HCT116 (cell line): ENCODE measurements around the gene PITPNC1.

Source experiments
- CEBPB ChIP-seq: IDR thresholded peaks from 2 replicates; pipeline ENCODE4 v1.6.1; 2012; ENCODE audit warnings: low read depth
- CTCF ChIP-seq, 3 experiments: fragments of 200-600 bp in 1 of 3; sonication (generic) in 1 of 3; IDR thresholded peaks in 2 of 3; conservative IDR thresholded peaks in 1 of 3; 2 replicates each; pipeline ENCODE4 v1.5.1; 2012 to 2017; ENCODE audit warnings: low read depth in 2 of 3, low read length in 2 of 3, antibody characterized with exemption in 1 of 3, borderline replicate concordance in 1 of 3, control low read depth in 1 of 3, mild to moderate bottlenecking in 1 of 3, mixed read lengths in 1 of 3, mixed run types in 1 of 3, moderate library complexity in 1 of 3; ENCODE audit not compliant: insufficient read depth in 1 of 3
- EGR1 ChIP-seq: IDR thresholded peaks from 2 replicates; pipeline ENCODE4 v1.6.1; 2012; ENCODE audit warnings: low read depth
- EZH2 ChIP-seq: fragments of 200-600 bp; sonication (generic); IDR thresholded peaks from 2 replicates; pipeline ENCODE4 v1.6.1; 2017; ENCODE audit warnings: antibody characterized with exemption, mixed run types
- EZH2phosphoT487 ChIP-seq: fragments of 200-600 bp; IDR thresholded peaks from 2 replicates; pipeline ENCODE4 v1.6.1; 2018; ENCODE audit warnings: antibody characterized with exemption, borderline replicate concordance
- MAX ChIP-seq: IDR thresholded peaks from 2 replicates; pipeline ENCODE4 v1.6.1; 2012
- POLR2A ChIP-seq: IDR thresholded peaks from 2 replicates; pipeline ENCODE4 v1.7.0; 2011; ENCODE audit warnings: borderline replicate concordance; ENCODE audit not compliant: insufficient read depth, insufficient read length; ENCODE audit errors: extremely low read depth
- POLR2AphosphoS5 ChIP-seq: IDR thresholded peaks from 2 replicates; pipeline ENCODE4 v1.6.1; 2011; ENCODE audit warnings: mild to moderate bottlenecking, low read depth, low read length, moderate library complexity
- RAD21 ChIP-seq: IDR thresholded peaks from 2 replicates; pipeline ENCODE4 v1.6.1; 2012; ENCODE audit warnings: low read depth, mild to moderate bottlenecking
- REST ChIP-seq: IDR thresholded peaks from 2 replicates; pipeline ENCODE4 v1.6.1; 2012; ENCODE audit warnings: low read depth
- ZFX ChIP-seq: fragments of 450-650 bp; IDR thresholded peaks from 2 replicates; pipeline ENCODE4 v1.6.1; 2017
- TF ChIP-seq, protein P1 (sequence below): IDR thresholded peaks from 2 replicates; pipeline ENCODE4 v1.6.1; 2012

- TF ChIP-seq, protein P1, sequence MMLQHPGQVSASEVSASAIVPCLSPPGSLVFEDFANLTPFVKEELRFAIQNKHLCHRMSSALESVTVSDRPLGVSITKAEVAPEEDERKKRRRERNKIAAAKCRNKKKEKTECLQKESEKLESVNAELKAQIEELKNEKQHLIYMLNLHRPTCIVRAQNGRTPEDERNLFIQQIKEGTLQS: no peak
- TF ChIP-seq POLR2A (no peak), RAD21 (no peak), MAX (no peak), POLR2AphosphoS5 (peak; percentile 27; the same call in 1 of the 2 replicates), EZH2 (no peak), EGR1 (no peak), REST (no peak), CTCF (IDR thresholded peaks at IDR 0.05 in 2 of 3, conservative IDR thresholded peaks at IDR 0.05 in 1 of 3; ENCODE audit: borderline replicate concordance in 1 of 3, insufficient read depth in 1 of 3, low read depth in 2 of 3, low read length in 2 of 3) (no peak), EZH2phosphoT487 (no peak), ZFX (no peak), CEBPB (no peak)
Observed at GRCh38 chr17:67420994-67421393, 43.9 kb downstream of the PITPNC1 start.
